GM21619 (cell line): Measurements from ENCODE around the gene SIGLECL1.

Experiments
- ATAC-seq: cut with Tn5 transposase; IDR thresholded peaks from one replicate; pipeline ENCODE4 v1.9.1; 2021; ENCODE audit not compliant: unreplicated experiment

The SIGLECL1 gene

DNA sequence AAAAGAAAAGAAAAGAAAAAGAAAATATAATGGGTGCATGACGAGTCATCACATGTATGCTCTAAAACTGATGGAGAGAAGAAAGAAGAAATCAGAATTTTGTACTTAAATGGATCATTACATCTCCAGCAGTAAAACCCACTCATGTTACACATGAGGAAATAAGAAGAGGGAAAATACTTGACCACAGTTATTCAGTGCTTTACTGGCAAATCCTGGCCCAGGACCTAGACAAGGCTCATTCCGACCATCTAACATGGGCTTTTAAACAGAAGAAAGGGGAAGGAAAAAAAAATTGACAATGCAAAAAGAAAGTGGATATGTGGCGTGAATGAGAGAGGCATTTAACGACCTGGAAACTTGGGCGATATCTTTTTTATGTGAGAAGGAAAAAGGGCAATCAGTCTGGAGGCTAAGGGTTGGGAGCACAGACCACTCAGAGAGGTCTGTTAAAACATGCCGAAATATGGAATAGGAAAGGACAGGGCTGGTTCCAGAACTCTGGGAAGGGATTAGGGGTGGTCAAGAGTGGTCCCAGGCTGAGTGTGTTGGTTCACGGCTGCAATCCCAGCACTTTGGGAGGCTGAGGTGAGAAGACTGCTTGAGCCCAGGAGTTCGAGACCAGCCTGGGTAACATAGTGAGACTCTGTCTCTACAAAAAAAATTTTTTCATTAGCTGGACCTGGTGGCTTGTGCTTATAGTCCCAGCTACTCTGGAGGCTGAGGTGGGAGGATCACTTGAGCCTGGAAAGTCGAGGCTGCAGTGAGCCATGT is 1.6 kb downstream of the SIGLECL1 start:
- ATAC-seq, result no peak

DNA sequence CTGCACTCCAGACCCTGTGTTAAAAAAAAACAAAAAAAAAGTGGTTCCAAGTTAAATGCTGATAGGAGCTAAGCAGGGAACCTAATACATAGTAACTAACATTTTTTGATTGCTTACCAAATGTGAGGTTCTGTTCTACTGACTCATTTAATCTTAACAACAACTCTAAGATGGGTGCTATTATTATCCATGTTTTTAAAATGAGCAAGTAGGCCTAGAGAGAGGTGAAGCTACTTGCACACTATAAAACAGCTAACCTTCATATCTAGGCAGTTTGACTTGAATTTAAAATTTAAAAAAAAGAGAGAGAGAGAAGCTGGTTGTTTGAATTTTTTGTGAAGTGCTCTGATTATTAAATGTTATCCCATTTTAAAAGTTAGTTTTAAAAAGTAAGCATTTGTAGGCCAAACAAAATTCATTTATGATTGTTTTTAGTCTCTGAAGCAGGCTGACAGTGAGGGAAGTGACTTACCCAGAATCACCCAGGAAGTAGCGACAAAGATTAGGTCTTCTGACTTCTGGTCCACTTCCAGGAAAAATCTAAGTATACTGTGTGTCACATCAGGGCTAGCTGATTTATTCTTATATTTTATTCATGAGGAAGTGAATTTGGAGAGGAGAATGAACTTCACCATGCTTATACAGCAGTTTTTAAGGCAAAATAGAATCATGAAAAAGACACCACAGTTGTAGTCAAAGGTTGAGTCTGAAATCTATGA is 2.4 kb downstream of the SIGLECL1 start:
- no peak for ATAC-seq

DNA sequence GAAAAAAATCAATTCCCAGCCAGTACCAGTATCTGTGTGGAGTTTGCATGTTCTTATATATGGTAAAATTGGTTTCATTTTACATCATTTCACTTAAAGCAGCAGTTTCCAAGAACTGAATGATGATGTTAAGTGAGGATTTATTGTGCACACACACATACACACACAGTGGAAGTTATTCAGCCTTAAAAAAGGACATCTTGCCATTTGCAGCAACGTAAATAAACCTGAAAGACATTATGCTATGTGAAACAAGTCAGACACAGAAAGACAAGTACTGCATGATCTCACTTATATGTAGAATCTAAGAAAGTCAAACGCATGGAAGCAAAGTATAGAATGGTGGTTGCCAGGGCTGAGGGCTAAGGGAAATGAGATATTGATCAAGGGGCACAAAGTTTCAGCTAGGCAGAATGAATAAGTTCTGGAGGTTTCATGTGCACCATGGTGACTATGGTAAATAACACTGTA is 5.3 kb downstream of the SIGLECL1 start:
- ATAC-seq, result no peak

DNA sequence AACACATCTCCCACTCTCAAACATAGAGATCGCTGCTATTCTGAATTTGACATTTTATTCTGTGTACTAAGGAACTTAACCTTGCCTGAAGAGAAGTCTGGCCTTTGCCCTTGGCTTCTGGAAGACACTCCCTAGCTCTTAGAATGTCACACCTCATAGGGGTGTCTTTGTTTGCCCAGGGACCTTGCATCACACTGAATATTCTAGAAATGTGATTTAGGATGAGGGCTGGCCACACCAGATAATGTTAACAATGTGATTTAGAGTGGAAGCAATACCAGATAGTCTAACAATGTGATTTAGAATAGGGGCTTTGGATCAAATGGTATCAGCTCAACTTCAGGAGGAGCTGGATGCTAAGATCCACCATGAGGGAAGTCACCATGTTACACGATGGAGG is 6.6 kb downstream of the SIGLECL1 start:
- ATAC-seq, result no peak

DNA sequence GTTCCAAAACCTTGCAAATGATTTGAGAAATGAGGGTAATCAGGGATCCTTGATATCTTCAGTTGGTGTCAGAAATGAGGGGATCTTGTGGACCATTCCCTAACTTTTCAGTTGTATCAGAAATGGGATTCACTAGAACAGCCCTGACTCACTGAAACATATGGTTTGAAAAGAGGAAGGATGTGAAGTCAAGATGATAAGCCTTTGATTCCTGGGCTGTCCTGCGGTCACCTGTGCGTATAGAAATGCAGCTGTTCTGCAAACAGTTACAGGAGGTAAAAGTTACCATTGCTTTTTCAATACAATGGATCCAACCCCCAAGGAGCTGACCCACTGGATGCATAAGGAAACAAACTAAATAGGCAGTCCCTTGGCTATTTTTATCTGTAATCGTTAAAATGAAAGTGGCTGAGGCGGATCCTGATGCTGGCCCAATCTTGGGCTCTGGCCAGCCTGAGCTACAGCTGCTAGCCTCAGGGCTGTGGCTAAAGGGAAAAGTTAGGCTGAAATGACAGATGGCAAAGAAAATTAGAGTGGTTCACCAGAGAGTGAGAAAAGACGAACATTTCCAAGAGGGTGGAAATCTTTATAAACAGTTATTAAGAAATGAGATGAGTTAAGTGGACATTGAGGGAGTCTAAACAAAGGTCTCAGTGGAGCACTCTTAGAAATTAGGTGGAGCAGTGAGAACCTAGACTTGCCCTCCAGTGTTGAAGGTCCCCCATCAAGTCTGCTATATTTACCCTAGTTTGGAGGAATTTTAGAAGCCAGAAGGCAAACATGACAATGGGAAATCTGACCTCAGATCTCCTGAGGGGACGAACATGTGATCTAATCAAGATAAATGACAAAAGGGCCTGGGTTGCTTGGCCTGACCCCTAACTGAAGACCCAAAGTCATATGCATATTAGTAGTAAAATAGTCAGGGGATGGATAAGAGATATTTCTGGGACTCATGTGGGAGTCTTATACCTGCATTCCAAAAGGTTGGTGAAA is 7.6 kb downstream of the SIGLECL1 start:
- ATAC-seq, result no peak

DNA sequence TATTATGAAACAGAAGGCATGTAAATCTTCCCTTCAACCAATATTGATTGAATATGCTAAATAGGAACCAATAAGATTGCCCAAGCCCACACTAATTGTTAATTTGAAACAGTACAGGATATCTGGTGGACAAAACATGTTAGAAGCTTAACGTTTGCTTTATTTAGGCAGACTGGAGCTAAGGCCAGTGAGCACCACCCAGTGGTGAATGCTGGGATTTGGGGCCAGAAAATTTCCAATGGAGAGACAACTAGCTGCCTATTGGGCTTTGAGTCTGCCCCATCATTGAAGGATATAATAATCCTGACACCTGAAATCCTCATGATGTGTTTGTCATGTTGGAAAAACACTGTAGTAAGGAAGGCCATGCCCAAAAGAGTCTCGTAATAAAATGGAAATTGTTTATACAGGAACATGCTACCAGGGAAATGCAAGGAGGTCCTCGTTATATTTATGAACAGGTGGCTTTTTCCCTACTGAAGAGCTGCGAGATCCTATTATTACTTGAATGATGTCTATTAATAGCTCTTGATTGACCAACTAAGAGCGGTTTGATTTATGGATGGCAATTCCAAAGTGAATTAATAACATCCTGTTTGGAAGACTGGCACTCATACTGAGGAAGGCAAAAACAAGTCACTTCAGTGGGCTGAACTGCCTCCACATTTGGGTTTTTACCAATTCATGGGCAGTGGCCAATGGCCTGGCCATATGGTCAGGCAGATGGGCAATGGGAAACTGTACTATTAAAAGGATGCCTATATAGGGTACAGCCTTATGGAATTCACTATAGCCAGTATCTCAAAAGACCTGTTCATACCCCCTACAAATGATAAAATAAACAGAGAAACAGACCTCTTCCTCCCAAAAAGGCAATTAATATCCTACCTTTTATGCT is 8.7 kb downstream of the SIGLECL1 start:
- ATAC-seq, result no peak

DNA sequence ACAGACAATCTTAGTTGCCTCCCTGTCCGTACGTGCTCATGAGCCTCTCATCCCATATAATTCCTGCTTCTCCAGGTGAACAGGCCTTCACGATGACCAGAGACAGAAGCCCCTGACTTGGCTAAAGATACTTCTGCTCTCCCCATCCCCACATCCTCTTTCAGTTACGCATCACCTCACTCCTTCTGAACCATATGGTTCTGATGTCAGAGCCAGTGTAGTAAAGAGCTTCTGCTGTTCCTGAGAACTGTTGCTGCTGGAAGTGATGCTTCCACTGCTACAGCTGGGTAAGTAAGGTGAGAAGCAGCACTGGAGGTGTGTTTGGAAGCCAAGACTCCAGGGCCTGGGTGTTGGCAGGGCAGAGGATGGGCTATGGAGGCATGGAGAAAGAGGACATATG is 12.9 kb downstream of the SIGLECL1 start:
- ATAC-seq, result no peak

DNA sequence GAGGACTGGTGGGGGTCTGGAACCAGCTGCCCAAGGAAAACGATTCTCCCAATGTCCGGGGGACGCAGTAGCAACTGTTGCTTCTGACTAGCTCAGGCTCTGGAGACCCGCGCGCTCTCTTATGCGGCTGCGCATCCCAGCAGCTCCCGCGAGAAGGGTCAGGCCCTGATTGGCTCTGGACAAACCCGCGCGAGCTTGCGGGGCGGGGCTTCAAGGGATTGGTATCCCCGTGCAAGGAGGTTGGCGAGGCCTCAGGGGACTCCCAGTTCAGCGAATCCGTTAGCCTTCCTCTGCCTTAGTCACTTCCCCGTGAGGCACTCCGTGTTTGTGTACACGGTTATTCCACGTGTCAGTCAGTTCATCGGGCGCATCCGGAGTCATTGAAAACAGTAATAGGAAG is 20.2 kb downstream of the SIGLECL1 start:
- no peak for ATAC-seq

DNA sequence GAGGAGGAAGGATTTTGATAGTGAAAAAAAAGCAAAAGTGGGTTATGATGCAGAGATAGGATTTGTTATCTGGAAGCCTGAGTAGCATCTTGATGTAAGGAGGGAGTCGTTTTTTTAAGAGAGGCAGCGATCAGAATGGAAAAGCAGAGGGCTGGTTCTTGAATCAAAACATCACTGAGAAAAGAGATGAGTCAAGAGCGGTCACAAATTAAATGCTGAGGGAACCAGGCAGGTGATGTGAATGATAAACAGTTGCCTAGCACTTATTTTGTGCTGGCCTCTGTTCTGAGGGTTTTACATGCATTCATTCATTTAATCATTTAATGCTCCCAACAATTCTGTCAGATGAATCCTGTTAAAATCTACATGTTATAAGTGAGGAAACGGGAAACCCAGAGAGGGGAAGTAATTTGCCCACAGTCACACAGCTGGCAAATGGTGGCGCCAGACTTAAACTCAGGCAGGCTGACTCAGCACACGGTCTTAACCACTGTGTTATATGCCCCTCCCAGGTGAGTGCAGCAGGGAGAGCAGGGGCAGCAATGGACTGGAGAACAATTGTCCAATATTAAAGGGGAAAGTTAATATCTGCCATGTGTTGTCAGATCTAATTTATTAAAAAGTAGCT is 21.4 kb downstream of the SIGLECL1 start:
- ATAC-seq, result no peak

DNA sequence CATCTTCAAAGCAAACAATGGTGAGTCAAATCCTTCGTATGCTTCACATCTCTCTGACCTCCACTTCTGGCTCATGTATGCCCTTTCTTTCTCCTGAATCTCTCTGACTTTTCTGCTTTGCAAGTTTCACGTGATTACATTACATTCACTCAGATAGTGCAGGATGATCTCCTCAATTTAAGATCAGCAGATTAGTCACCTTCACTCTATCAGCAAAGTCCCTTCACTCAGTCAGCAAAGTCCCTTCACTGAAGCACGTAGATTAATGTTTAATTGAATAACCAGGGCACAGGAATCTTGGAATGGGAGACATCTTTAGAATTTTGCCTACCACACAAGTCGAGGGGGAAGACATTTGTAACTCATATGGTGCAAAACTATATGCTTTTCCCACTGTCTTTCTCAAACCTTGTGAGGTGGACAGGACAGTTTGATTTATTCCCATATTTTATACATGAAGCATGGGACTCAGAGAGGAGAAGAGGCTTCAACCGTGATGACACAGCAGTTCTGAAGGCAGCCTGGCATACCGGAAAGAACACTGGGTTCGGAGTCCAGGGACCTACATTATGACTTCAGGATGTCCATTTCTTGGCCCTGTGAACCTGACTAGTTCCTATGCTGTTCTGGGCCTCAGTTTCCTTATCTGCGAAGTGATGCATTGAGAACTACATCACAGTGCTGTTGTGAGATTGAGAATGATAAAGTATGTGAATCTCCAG is 23.3 kb downstream of the SIGLECL1 start:
- ATAC-seq, result no peak

DNA sequence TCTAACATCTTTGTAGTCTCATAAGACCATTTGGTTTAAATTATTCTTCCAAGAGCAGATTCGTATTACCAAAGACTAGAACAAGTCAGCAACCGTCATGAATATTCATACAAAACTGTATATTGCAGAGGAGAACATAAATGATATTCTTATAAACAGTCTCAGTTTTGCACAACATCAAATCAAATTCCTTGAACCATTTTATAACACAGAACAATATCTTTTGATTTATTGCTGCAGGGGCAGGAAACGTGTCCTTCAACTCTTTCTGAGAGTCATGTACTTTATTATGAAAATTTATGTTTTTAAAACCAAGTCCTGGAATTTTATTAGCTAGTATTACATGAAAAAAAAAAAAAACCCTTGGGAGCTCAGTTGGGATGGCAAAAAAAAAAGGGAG is 26.2 kb downstream of the SIGLECL1 start:
- no peak for ATAC-seq

DNA sequence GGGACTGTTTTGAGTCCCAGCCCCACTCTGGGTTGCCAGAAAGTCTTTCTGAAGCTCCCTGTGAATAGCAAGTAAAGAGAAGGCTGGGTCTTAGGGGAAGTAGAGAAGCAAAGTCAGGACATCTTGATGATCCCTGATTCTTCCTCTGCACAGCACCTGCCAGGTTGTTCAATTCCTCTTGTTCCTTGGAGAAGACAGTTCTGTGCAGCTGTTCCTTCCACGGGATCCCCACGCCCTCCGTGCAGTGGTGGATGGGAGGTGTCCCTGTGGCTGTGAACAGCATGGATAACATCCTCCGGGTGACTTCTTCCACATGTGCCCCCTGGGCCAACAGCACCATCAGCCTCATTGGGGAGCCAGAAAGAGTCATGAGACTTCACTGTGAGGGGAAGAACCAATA is 31.5 kb downstream of the SIGLECL1 start:
- no peak for ATAC-seq

DNA sequence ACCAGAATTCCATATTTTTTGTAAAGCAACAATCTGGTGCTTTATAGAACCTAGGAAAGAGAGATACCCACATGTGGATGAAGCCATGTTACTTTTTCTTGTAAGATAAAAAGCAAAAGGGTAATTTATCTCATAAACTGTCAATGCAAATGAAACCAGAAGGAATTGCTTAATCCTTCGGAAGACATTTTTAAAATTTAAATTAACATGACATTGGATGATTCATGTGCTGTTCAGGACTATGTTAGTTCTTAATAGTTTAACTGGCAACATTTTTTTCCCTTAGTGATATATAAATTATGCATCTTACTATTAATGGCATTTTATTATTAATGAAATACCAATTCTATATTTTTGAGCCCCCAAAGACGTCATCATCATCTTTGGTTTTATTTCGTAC is 34.8 kb downstream of the SIGLECL1 start:
- no peak for ATAC-seq

DNA sequence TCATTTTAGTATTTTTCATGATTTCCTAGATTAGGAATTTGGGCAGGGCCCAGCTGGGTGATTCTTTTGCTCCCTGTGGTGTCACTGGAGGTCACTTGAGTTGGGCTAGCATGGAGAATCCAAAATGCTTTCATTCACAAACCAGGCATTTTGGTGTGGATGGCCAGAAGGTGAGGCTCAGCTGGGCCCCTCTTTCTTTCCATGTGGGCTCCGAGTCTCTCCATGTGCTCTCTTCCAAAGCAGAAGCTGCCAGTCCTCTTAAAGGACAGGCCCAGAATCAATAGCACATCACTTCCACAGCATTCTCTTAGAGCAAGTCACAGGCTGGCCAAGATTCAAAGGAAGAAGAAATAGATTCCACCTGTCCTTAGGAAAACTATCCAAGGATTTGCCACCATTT is 38.8 kb downstream of the SIGLECL1 start:
- ATAC-seq, result no peak

DNA sequence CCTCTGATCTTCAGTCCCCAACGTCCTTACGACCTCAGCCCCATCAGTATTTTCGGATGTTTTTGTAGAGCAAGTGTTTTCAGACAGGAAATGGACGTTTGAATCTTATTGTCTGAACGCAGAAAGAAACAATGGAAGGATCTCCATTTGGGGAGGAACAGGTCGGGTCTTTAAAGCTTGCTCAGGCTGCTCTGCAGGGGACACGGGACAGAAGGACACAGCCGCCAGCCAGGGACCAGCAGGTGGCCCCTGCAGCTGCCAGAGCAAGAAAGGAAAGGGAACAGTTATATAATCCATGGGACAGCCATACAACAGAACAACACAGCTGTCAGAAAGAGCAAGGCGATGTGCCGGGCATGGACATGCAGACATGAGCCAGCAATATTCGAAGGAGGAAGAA is 42.1 kb downstream of the SIGLECL1 start:
- ATAC-seq, result no peak

DNA sequence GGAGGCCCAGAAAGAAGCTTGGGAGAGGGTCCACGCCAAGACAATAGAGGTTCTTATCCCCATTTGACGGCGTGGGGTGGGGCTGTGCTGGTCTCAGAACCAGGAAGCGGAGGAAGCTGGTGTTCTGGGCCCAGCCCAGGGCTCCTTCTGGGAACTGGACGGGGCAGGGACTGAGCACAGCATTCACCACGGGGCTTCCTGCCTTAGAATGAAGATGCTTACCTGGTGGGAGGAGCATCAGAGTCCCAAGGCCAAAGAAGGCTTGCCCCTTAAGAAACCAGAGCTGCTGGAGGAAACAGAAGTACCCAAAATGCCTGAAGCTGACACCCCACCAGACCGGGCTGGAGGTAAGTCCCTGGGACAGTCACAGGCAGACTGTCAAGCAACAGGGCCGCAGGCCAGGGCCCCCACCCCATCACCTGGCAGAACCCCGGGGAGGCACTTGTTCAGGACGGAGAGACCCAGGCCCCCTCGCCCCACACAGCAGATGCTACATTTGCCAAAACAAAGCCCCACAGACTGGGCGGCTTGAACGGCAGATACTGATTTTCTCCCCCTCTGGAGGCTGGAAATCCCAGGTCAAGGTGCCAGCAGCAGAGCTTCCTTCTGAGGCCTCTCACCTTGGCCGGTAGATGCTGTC is 42.8 kb downstream of the SIGLECL1 start:
- no peak for ATAC-seq

DNA sequence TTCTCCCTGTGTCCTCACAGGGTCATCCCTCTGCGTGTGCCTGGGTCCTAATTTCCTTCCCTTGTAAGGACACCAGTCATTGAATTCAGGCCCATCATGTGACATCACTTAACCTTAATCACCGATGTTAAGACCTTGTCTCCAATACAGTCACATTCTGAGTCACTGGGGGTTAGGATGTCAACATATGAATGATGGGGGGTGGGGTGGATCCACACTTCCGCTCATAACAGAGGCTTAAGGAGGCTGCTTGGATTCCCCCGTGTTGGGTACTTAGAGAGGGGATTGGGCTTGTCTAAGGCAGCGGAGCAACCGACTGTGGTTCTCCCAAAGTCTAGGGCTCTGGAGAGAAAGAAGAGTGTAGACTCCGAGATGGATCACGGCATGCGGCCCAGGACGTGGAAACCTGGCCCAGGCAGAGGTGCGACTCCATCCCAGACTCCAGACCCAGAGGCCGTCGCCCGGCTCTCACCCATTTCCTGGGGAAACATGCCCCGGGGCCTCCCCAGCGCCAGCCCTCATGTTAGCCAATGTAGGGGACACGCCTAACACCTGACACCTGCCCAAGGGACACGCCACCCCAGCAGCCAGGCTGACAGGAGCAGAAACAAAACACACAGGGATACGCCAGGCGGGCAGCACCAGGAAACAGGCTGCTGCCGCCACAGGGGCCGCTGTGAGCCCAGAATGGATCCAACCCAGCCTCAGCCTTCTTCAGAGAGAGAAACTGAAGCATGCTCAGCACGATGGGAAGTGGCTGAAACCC is 43.5 kb downstream of the SIGLECL1 start:
- ATAC-seq, result no peak

DNA sequence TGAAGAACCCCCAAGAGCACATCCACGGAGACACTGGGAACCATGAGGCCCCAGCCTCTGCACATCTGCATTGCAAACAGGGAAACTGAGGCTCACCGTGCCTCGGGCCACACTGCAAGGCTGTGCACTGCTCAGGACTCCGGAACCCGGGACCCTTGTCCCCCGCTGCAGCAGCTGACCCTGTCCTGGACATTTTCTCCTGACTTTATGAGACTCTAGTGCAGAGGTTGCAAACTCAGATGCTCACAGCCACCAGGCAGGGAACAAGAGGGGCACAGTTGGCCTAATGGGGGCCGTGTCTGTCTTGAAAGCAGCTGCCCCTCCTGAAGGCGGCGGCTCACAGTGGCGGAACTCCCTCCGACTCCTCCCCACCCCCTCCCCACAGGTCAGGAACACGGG is 44.1 kb downstream of the SIGLECL1 start:
- no peak for ATAC-seq
